Duodenal mucosa (tissue), 2 donors: ENCODE measurements around the gene MAN2C1.
"Not testable (repeated sequence)": the region's sequence is repeated elsewhere in the genome, so short reads cannot be mapped to it uniquely, and the experiment has no call there.

Experiments
- H3K27ac ChIP-seq: one replicate; pipeline ENCODE4 v1.7.0; 2013; ENCODE audit warnings: low read depth, low read length
- H3K27me3 ChIP-seq, 2 donors: one replicate each; pipeline ENCODE4 v1.7.0; 2013; ENCODE audit warnings: low read length in 2 of 2, control low read depth in 1 of 2; ENCODE audit not compliant: insufficient read depth in 2 of 2, control insufficient read depth in 1 of 2
- H3K36me3 ChIP-seq, 2 donors: one replicate each; pipeline ENCODE4 v1.7.0; 2013; ENCODE audit warnings: low read length in 2 of 2, control low read depth in 1 of 2; ENCODE audit not compliant: insufficient read depth in 2 of 2, control insufficient read depth in 1 of 2
- H3K4me1 ChIP-seq, 2 donors: one replicate each; pipeline ENCODE4 v1.7.0; 2013; ENCODE audit warnings: low read length in 2 of 2, control low read depth in 1 of 2; ENCODE audit not compliant: insufficient read depth in 2 of 2, control insufficient read depth in 1 of 2
- H3K4me3 ChIP-seq, 2 donors: one replicate each; pipeline ENCODE4 v1.7.0; 2013; ENCODE audit warnings: low read length in 2 of 2, low read depth in 1 of 2
- H3K9ac ChIP-seq, 2 donors: one replicate each; pipeline ENCODE4 v1.7.0; 2013; ENCODE audit warnings: low read length in 2 of 2, low read depth in 1 of 2
- H3K9me3 ChIP-seq, 2 donors: one replicate each; pipeline ENCODE4 v1.7.0; 2013; ENCODE audit warnings: low read length in 2 of 2, control low read depth in 1 of 2; ENCODE audit not compliant: control insufficient read depth in 1 of 2

MAN2C1 gene

GRCh38 chr15:75313116-75313845, 55.1 kb downstream of the MAN2C1 start:
- Histone ChIP-seq H3K36me3 (no peaks in the 10 kb centered on the region), H3K4me3 (no peak overlapping the region), H3K9me3 (no peaks in the 10 kb centered on the region), H3K9ac (no peak overlapping the region), H3K27ac (no peak overlapping the region), H3K27me3 (no peaks in the 10 kb centered on the region), H3K4me1 (no peaks in the 10 kb centered on the region)

GRCh38 chr15:75312548-75312947, 55.9 kb downstream of the MAN2C1 start:
- not testable (repeated sequence) for H3K9ac ChIP-seq, H3K4me1 ChIP-seq, H3K36me3 ChIP-seq, H3K27me3 ChIP-seq, H3K4me3 ChIP-seq, H3K9me3 ChIP-seq, H3K27ac ChIP-seq

GRCh38 chr15:75309711-75310110, 58.7 kb downstream of the MAN2C1 start:
- H3K9ac ChIP-seq, result no peak overlapping the region

GRCh38 chr15:75307778-75308390, 60.5 kb downstream of the MAN2C1 start:
- Histone ChIP-seq H3K4me3 (no peak overlapping the region), H3K27me3 (peaks cover 0 to 6% of the 10 kb centered on the region in 2 donors), H3K4me1 (no peaks in the 10 kb centered on the region), H3K27ac (no peak overlapping the region), H3K9me3 (no peaks in the 10 kb centered on the region), H3K36me3 (no peaks in the 10 kb centered on the region), H3K9ac (no peak overlapping the region)

More at GRCh38 chr15:75309711-75310110, 58.7 kb downstream of the MAN2C1 start:
- Histone ChIP-seq H3K9me3 (no peaks in the 10 kb centered on the region), H3K4me3 (no peak overlapping the region), H3K4me1 (no peaks in the 10 kb centered on the region), H3K36me3 (no peaks in the 10 kb centered on the region), H3K27me3 (peaks cover 0 to under 1% of the 10 kb centered on the region in 2 donors), H3K27ac (no peak overlapping the region)

GRCh38 chr15:75306188-75306587, 62.2 kb downstream of the MAN2C1 start:
- no peaks in the 10 kb centered on the region for H3K36me3 ChIP-seq
- no peak overlapping the region for H3K27ac ChIP-seq
- peaks cover 0 to 6% of the 10 kb centered on the region in 2 donors for H3K27me3 ChIP-seq
- H3K9ac ChIP-seq, result no peak overlapping the region
- no peaks in the 10 kb centered on the region for H3K9me3 ChIP-seq
- no peak overlapping the region for H3K4me3 ChIP-seq
- H3K4me1 ChIP-seq, result no peaks in the 10 kb centered on the region
